ENCODE data around the gene KRT26. TPM values are rescaled to one million over a fixed set of nuclear protein-coding genes. Genes with fewer than 3 reads are reported as not detected.

Gene KRT26
- total and polyA plus RNA-seq, 2 experiments from 2014 or later = not detected

- H3K9me3 Mint-ChIP-seq = no peaks in the 10 kb centered on the region
- H3K27me3 Mint-ChIP-seq (ENCODE audit: insufficient read depth, low read depth, poor library complexity) = peaks cover 4% of the 10 kb centered on the region
- TF ChIP-seq NANOG (IDR thresholded peaks at IDR 0.05; ENCODE audit: borderline replicate concordance) (no peak), ETS1 (IDR thresholded peaks at IDR 0.05) (no peak), ZNF114 (CRISPR knock-in tag; IDR thresholded peaks at IDR 0.05) (no peak), ZNF462 (CRISPR knock-in tag; IDR thresholded peaks at IDR 0.05) (no peak), ZNF331 (CRISPR knock-in tag; IDR thresholded peaks at IDR 0.05; ENCODE audit: low read depth) (no peak), CREB1 (CRISPR knock-in tag; IDR thresholded peaks at IDR 0.05; ENCODE audit: low read depth) (no peak)
- ATAC-seq = no peak
- no peaks in the 10 kb centered on the region for H3K79me2 ChIP-seq (replicated peaks; ENCODE audit: insufficient read depth)
- no peaks in the 10 kb centered on the region for H3K27me3 ChIP-seq (ENCODE audit: insufficient read depth)
- no peaks in the 10 kb centered on the region for H3K36me3 Mint-ChIP-seq (ENCODE audit: low read depth)
- no peak overlapping the region for H3K4me2 ChIP-seq
- H2AFZ ChIP-seq = no peak overlapping the region
- no peak overlapping the region for H3K4me3 Mint-ChIP-seq
- H3F3A ChIP-seq (replicated peaks; ENCODE audit: low read depth) = no peaks in the 10 kb centered on the region
- peaks cover 4% of the 10 kb centered on the region; the same call in 1 of the 2 replicates for H3K9me2 ChIP-seq (ENCODE audit: insufficient read depth)
- H3K27ac ChIP-seq (ENCODE audit: low read depth) = no peak overlapping the region
- no peaks in the 10 kb centered on the region for H3K4me1 ChIP-seq (ENCODE audit: insufficient read depth)
- H3K4me1 Mint-ChIP-seq = no peaks in the 10 kb centered on the region; the same call in 2 of the 3 replicates
- no peak overlapping the region for H3K4me3 ChIP-seq
- no peaks in the 10 kb centered on the region for H3K36me3 ChIP-seq (ENCODE audit: insufficient read depth)
- no peak overlapping the region for H3K27ac Mint-ChIP-seq
- H4K20me1 ChIP-seq (replicated peaks; ENCODE audit: insufficient read depth) = no peaks in the 10 kb centered on the region
- DNase-seq (ENCODE audit: low spot score) = no peak
Observed at GRCh38 chr17:40722241-40722640, 49.8 kb downstream of the KRT26 start.

All from GM23338 (cell line).